ENCODE measurements around the gene PPP1R9B.

DNA sequence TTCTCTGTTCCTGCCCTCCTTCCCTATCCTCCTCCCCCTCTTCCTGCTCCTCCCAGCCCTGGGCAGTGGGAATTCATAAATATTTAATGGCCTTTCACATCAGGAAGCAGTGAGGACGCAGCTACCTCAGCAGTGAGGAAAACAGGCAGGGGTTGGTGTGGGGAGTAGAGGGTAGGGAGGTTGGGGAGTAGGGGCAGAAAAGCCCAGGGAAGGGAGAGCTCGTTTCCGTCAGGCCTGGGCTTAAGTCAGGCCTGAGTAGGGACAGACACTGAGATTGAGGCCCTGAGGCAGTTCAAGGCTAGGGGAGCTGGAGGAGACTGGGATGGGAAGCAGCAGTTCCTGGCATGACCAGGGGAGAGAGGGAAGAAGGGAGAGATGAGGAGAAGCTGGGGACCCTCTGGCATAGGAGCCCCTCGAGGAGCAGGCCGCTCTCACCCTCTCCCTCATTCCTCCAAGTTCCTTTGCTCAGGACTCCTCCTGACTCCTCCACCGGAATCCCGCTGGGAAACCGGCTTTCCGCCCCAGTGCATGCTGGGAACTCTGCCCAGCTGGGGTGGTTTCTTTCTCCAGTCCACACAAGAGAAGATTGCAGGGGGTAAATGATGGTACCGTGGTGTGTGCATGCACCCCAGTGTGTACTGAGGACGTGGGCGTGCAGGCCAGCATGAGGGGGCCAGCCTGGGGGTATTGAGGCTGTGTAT is 26.7 kb downstream of the PPP1R9B start:
- TF ChIP-seq, protein P1, sequence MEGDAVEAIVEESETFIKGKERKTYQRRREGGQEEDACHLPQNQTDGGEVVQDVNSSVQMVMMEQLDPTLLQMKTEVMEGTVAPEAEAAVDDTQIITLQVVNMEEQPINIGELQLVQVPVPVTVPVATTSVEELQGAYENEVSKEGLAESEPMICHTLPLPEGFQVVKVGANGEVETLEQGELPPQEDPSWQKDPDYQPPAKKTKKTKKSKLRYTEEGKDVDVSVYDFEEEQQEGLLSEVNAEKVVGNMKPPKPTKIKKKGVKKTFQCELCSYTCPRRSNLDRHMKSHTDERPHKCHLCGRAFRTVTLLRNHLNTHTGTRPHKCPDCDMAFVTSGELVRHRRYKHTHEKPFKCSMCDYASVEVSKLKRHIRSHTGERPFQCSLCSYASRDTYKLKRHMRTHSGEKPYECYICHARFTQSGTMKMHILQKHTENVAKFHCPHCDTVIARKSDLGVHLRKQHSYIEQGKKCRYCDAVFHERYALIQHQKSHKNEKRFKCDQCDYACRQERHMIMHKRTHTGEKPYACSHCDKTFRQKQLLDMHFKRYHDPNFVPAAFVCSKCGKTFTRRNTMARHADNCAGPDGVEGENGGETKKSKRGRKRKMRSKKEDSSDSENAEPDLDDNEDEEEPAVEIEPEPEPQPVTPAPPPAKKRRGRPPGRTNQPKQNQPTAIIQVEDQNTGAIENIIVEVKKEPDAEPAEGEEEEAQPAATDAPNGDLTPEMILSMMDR (IDR thresholded peaks at IDR 0.05), result no peak
- TF ChIP-seq POLR2A (IDR thresholded peaks at IDR 0.05; ENCODE audit: low read depth) (no peak), EP300 (IDR thresholded peaks at IDR 0.05) (no peak), POLR2AphosphoS5 (IDR thresholded peaks at IDR 0.05) (no peak)

Measured in esophagus muscularis mucosa (tissue), 4 donors.